NCI-H1694 (cell line): ENCODE measurements around the gene RRP9.
"Not testable (repeated sequence)": the region's sequence is repeated elsewhere in the genome, so short reads cannot be mapped to it uniquely, and the experiment has no call there.

Source experiments
- DNase-seq: peaks from one replicate; lab custom pipeline; 2025; lab: John Stamatoyannopoulos, UW

The RRP9 gene

DNA sequence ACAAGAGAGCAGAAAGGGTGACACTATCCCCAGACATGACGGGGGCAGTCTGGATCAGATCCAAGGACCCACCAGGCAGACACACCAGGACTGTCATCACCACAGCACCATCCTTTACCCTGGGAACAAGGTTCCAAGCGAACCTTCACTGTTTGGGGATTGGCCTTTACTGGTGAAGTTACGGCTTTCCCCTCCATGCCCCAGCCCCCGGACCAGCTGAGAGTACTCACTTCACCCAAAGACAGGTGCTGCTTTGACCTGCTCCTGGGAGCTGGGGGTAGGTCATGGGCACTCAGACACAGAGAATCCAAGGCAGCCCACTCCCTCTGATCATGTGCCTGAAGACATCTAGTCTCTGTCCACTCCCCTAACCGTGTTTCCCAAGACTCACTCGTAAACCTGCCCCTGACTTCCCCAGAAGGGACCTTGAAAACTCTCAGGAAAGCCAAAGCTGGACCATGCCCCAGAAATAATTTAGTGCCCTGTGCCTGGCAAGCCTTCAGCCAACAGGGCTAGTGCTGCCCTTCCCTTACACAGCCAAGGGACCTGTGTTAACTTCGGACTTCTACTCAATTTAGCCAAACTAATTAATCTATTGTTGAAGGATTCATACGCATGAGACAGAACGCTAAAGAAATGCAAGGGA is 2.8 kb downstream of the RRP9 start:
- DNase-seq, result no peak

DNA sequence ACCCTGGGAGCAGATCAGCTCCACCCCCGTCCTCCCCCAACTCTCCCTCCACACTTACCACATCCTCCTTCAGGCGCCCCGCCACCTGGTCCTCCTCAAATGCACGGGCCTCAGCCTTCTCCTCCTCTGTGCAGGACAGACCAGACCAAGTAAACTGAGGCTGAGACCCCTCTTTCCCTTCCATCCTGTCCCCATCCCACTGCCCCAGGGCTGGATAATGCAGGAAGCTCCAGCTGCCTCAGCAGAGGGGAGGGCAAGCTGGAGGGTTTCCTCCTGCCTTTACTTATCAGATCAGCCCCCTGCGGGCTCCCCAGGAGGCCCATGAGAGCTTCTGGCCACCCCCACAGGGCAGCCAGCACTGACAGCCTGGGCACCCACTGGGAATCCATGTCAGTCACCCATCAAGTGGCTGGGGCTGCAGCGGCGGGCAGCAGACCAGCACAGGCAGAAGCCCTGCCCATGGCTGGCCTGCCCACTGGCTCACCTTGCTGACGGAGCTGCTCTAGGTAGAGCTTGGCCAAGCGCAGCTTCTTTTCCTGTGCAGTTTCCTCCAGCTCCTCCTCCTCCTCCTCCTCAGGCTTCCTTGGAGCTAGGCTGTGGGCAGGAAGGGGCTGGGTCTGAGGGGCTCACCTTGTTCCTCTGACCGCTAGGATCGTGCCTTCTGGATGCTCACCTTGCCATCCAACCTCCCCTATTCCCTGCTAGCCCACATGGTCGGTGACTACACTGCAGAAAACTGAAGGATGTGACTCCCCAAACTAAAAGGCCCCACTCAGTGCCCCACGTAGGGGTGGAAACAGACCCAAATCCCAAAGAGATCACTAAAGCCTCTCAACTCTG is 3.9 kb downstream of the RRP9 start:
- no peak for DNase-seq

GRCh38 chr3:51937014-51937413 is 4.7 kb downstream of the RRP9 start:
- DNase-seq, result no peak

- no peak for DNase-seq
These were observed 5.6 kb downstream of the RRP9 start for GRCh38 chr3:51935886-51936755.

DNA sequence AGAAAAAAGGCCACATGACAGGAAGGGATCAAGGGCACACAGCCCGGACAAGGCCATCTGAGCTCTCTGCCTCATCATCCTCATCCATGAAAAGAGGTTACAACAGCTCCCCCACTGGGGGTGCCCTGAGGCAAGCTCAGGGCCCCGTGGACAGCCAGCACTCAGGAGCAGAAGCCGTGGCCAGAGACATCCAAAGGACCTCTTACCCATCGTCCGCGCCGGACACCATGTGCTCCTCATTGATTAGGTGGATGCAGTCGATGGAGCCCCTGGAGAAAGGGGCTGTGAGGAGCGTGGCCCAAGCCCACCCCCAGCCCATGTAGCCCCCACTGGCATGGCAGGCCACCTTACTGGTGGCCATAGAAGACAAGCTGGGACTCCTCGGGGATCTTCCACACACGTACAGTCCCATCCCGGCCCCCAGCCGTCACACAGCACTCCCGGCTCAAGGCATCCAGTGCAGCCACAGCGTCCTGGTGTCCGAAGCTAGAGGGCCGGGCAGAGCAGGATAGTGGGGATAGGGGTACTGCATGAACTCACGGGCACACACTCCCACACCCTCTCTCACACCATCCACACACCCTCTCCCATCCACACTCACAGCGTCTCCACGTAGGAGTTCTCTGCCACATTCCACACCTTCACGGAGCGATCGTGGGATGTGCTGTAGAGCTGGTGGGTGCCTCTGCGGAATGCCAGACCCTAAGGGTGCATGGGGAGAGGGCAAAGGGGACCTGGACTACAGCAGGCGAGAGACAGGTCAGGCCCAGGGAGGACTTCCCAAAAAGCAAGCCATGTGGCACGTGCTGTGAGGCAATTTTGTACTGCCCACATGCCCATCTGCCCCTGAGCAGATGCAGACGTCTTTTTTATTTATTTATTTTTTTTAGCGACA is 6.5 kb downstream of the RRP9 start:
- no peak for DNase-seq

- no peak for DNase-seq
These were observed 7.4 kb downstream of the RRP9 start for GRCh38 chr3:51934139-51934850.

DNA sequence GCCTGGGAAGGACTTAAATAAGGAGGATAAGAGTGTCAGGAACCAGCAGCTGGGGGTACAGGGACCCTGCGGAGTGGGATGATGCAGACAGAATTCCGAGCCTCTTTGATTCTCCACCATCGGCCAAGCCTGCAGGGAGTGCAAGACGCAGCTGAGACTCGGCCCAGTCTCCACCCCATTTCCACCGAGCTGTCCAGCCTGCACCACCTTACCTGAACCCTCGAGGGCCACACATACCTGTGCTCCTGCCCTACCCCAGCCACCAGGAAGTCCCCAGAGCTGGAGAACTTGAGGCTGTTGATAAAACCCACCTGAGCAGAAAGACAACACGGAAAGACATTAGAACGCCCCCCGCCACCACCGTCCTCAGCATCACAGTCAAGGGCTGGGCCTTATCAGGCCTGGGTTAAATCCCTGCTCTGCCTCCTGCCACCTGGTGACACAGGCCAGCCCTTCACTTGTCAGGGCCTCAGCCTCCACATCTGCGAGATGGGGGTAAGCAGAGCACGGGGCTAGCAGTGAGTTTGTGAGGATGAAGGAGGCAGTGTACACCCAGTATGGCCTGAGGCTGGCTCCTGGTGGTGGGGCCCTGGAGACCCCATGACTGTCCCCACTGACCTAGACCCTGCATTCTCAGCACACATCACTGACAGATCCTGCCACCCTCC is 8.1 kb downstream of the RRP9 start:
- DNase-seq, result no peak

- no peak for DNase-seq
These were observed 9.0 kb downstream of the RRP9 start for GRCh38 chr3:51932471-51933370.

DNA sequence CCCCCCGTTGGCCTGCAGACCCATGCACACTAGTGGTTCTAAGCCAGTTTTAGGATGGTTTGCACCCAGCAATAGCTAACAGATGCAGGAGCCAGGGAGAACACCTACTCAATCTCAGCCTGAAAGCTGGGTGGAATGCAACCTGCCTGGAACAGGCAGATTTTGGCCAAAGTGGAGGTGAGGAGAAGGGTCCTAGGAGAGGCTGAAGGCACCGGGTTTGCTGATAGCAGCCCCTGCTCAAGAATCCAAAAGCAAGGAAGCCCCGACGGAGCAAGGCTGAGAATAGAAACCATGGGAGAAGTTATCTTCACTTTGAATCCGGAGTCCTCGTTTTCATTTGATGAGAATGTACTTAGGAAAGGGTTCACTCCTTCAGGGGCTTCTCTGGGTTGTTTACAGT is 9.9 kb downstream of the RRP9 start:
- no peak for DNase-seq

- DNase-seq, result no peak
These were observed 11.3 kb downstream of the RRP9 start for GRCh38 chr3:51930439-51930838.

GRCh38 chr3:51929420-51930003 is 12.2 kb downstream of the RRP9 start:
- no peak for DNase-seq

- not testable (repeated sequence) for DNase-seq
These were observed 12.7 kb downstream of the RRP9 start for GRCh38 chr3:51928981-51929380.

- no peak for DNase-seq
These were observed 13.3 kb downstream of the RRP9 start for GRCh38 chr3:51928438-51928837.

DNA sequence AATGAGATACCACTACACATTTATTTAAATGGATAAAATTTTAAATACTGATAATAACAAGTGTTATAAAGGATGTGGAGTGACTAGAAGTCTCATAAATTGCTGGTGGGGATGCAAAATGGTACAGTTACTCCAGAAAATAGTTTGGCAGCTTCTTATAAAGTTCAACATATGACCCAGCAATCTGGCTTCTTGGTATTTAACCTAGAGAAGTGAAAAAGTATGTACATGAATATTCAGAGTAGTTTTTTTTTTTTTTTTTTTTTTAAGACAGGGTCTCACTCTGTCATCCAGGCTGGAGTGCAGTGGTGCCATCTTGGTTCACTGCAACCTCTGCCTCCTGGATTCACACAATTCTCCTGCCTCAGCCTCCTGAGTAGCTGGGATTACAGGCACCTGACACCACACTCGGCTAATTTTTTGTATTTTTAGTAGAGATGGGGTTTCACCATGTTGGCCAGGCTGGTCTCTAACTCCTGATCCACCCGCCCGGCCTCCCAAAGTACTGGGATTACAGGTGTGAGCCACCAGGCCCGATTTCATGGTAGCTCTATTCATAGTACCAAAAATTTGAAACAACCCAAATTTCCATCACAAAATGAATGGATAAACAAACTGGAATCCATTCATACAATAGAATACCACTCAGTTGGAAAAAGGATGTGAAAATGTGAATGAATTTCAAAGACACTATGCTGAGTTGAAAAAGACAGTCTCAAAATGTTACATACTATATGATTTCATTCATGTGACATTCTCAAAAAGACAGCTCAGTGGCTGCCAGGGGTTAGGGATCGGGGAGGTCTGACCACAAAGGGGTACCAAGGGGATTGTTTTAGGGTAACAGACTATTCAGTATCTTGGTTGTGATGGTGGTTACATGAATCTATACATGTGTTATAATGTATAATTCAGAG is 14.4 kb downstream of the RRP9 start:
- no peak for DNase-seq

- DNase-seq, result no peak
These were observed 20.6 kb downstream of the RRP9 start for GRCh38 chr3:51921081-51921578.

GRCh38 chr3:51916418-51916817 is 25.3 kb downstream of the RRP9 start:
- no peak for DNase-seq

DNA sequence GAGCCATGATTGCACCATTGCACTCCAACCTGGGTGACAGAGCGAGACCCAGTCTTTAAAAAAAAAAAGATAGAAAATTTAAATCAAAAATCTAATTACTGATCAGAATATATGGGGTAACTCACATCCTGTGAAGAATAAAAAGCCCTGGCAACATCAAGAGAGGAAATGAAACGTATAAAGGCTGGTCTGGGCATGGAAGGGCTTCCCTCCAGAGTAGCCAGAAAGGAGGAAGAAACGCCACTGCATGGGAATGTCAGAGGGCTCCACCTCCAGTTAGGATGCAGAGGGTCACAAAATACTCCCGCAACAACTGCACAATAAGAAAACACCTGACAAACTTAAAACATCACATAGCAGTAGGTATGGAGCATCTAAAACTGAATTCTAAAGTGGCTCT is 33.7 kb downstream of the RRP9 start:
- no peak for DNase-seq
